Measurements from ENCODE around the gene NFX1.
"Not testable (repeated sequence)": the region's sequence is repeated elsewhere in the genome, so short reads cannot be mapped to it uniquely, and the experiment has no call there.

Gene NFX1

GRCh38 chr9:33401809-33402208 is 111.5 kb downstream of the NFX1 start:
- H3K36me3 ChIP-seq; H3K9me3 ChIP-seq; H3K27ac ChIP-seq; H3K4me1 ChIP-seq (ENCODE audit: control insufficient read depth in 1 of 2, insufficient read depth in 1 of 2, low read depth in 1 of 2, low read length in 1 of 2); H3K27me3 ChIP-seq; H3K4me3 ChIP-seq (ENCODE audit: low read depth in 1 of 2, low read length in 1 of 2): not testable (repeated sequence)

- H3K4me3 ChIP-seq (ENCODE audit: low read depth in 1 of 2, low read length in 1 of 2); H3K36me3 ChIP-seq; H3K27ac ChIP-seq; H3K27me3 ChIP-seq; H3K9me3 ChIP-seq; H3K4me1 ChIP-seq (ENCODE audit: control insufficient read depth in 1 of 2, insufficient read depth in 1 of 2, low read depth in 1 of 2, low read length in 1 of 2): not testable (repeated sequence)
Observed at GRCh38 chr9:33402371-33402770, 112.1 kb downstream of the NFX1 start, which contains the start of gene AQP7. TSS of gene AQP7 (minus strand) at chr9:33402568. CDS start at chr9:33401262, 1,306 bp downstream.

- Histone ChIP-seq H3K27me3 (no peaks in the 10 kb centered on the region), H3K4me1 (ENCODE audit: control insufficient read depth in 1 of 2, insufficient read depth in 1 of 2, low read depth in 1 of 2, low read length in 1 of 2) (no peaks in the 10 kb centered on the region), H3K36me3 (no peaks in the 10 kb centered on the region), H3K27ac (no peak overlapping the region), H3K4me3 (ENCODE audit: low read depth in 1 of 2, low read length in 1 of 2) (no peak overlapping the region), H3K9me3 (no peaks in the 10 kb centered on the region)
- no peak for TF ChIP-seq CTCF (IDR thresholded peaks at IDR 0.05)
Observed at GRCh38 chr9:33403941-33404787, 113.8 kb downstream of the NFX1 start.

GRCh38 chr9:33404788-33405362 is 114.6 kb downstream of the NFX1 start:
- Histone ChIP-seq H3K4me1 (ENCODE audit: control insufficient read depth in 1 of 2, insufficient read depth in 1 of 2, low read depth in 1 of 2, low read length in 1 of 2) (no peaks in the 10 kb centered on the region), H3K4me3 (ENCODE audit: low read depth in 1 of 2, low read length in 1 of 2) (no peak overlapping the region), H3K9me3 (no peaks in the 10 kb centered on the region), H3K27ac (no peak overlapping the region), H3K36me3 (no peaks in the 10 kb centered on the region), H3K27me3 (no peaks in the 10 kb centered on the region)
- TF ChIP-seq CTCF (IDR thresholded peaks at IDR 0.05): no peak

- Histone ChIP-seq H3K4me1 (ENCODE audit: control insufficient read depth in 1 of 2, insufficient read depth in 1 of 2, low read depth in 1 of 2, low read length in 1 of 2) (no peaks in the 10 kb centered on the region), H3K27ac (no peak overlapping the region), H3K36me3 (no peaks in the 10 kb centered on the region), H3K9me3 (no peaks in the 10 kb centered on the region), H3K27me3 (no peaks in the 10 kb centered on the region), H3K4me3 (ENCODE audit: low read depth in 1 of 2, low read length in 1 of 2) (no peak overlapping the region)
- no peak for TF ChIP-seq CTCF (IDR thresholded peaks at IDR 0.05)
Observed at GRCh38 chr9:33407061-33407460, 116.7 kb downstream of the NFX1 start.

GRCh38 chr9:33408087-33408486 is 117.8 kb downstream of the NFX1 start:
- TF ChIP-seq CTCF (IDR thresholded peaks at IDR 0.05): no peak
- H3K27me3 ChIP-seq: no peaks in the 10 kb centered on the region

More at GRCh38 chr9:33408087-33408486, 117.8 kb downstream of the NFX1 start:
- Histone ChIP-seq H3K4me1 (ENCODE audit: control insufficient read depth in 1 of 2, insufficient read depth in 1 of 2, low read depth in 1 of 2, low read length in 1 of 2) (no peaks in the 10 kb centered on the region), H3K36me3 (no peaks in the 10 kb centered on the region), H3K9me3 (no peaks in the 10 kb centered on the region), H3K27ac (no peak overlapping the region), H3K4me3 (ENCODE audit: low read depth in 1 of 2, low read length in 1 of 2) (no peak overlapping the region)
